ENCODE measurements around the gene RYR1.
"Not testable (repeated sequence)": the region's sequence is repeated elsewhere in the genome, so short reads cannot be mapped to it uniquely, and the experiment has no call there.

RYR1 gene

GRCh38 chr19:38464421-38465082, 31.1 kb downstream of the RYR1 start:
- DNase-seq: no peak

GRCh38 chr19:38466050-38466449, 32.6 kb downstream of the RYR1 start:
- no peak for DNase-seq

GRCh38 chr19:38467541-38468525, 34.3 kb downstream of the RYR1 start:
- no peak for DNase-seq

GRCh38 chr19:38469151-38469550, 35.7 kb downstream of the RYR1 start:
- no peak for DNase-seq

DNA sequence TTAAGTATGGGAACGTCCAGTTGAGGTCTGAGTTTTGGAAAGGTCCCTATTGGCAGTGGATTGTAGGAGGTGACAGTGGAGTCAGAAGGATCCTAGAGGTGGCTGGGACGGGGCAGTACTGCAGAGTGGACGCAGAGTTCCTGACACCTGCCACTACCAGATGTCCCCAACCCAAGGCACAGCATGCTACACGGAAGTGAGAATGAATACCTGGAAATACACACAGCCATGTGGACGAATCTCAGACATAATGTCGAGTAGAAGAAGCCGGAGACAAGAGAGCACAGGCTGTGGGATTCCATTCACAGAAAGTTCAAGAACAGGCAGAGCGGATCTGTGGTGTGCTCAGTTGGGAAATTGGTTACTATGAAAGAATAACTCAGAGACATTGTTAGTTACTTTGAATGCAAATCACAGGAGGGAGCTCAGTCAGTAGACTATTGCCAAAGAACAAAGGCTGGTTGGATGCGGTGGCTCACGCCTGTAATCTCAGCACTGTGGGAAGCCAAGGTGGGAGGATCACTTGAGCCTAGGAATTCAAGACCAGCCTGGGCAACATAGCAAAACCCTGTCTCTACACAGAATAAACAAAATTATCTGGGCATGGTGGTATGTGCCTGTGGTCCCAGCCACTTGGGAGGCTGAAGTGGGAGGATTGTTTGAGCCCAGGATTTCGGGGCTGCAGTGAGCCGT, 37.4 kb downstream of the RYR1 start:
- DNase-seq: no peak

DNA sequence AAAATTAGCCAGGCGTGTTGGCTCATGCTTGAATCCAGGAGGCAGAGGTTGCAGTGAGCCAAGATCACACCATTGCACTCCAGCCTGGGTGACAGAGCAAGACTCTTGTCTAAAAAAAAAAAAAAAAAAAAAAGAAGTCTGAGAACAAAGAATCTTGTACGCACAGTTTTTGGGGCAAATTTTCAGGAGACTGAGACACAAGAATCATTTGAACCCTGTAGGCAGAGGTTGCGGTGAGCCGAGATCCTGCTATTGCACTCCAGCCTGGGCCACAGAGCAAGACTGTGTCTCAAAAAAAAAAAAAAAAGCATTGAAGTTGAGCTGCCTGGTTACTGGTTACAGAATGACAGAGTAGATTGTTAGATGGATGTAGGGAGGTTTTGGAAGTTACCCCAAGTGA, 39.2 kb downstream of the RYR1 start:
- DNase-seq: not testable (repeated sequence)

GRCh38 chr19:38473201-38473600, 39.7 kb downstream of the RYR1 start:
- DNase-seq: no peak

- DNase-seq: no peak
These were observed 41.7 kb downstream of the RYR1 start for GRCh38 chr19:38475176-38475575.

DNA sequence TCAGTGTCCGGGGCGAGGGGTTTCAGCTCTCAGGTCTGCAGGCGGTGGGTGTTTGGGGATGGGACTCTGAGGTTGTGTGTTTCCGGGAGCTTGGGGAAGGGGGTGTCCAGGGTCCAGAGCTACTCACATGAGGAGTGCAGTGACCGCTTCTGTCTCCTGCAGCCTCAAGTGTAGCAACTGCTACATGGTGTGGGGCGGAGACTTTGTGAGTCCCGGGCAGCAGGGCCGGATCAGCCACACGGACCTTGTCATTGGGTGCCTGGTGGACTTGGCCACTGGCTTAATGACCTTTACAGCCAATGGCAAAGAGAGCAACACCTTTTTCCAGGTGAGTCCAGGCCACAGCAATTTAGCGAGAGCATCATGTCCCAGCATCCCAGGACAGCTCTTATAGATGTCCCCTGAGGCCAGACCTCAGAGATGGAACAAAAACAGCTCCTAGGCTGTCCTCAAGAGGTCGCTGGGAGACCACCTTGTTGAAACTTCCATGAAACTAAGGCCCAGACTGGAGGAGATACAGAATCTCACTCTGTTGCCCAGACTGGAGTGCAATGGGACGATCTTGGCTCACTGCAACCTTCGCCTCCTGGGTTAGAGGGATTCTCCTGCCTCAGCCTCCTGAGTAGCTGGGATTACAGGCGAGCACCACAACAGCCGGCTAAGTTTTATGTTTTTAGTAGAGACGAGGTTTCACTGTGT, 44.9 kb downstream of the RYR1 start:
- DNase-seq: no peak

DNA sequence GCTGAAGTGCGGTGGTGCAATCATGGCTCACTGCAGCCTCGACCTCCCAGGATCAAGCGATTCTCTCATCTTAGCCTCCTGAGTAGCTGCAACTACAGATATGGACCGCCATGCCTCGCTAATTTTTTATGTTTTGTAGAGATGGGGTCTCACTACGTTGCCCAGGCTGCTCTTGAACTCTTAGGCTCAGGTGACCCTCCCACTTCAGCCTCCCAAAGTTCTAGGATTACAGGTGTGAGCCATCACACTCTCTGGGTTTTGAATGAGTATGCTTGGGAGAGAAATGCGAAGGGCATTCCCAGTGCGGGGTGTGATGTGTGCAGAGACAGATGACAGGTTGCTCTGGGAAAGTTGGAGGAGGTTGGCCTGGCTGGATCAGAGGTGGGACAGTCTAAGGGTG, 49.0 kb downstream of the RYR1 start:
- DNase-seq: no peak

- DNase-seq: no peak
These were observed 49.6 kb downstream of the RYR1 start for GRCh38 chr19:38483016-38483630.

DNA sequence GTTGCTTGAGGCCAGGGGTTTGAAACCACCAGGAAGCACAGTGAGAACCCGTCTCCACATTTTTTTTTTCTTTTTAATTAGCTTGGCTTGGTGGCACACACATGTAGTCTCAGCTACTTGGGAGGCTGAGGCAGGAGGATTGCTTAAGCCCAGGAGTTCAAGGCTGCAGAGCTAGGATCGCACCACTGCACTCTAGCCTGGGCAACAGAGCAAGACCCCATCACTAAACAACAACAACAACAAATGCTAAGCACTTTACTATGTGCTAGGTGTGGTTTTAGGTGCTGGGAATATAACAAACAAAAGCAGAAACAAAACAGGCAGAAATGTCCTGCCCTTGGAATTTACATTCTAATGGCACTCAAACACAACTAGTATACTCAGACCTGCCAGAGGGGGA, 51.3 kb downstream of the RYR1 start:
- no peak for DNase-seq

DNA sequence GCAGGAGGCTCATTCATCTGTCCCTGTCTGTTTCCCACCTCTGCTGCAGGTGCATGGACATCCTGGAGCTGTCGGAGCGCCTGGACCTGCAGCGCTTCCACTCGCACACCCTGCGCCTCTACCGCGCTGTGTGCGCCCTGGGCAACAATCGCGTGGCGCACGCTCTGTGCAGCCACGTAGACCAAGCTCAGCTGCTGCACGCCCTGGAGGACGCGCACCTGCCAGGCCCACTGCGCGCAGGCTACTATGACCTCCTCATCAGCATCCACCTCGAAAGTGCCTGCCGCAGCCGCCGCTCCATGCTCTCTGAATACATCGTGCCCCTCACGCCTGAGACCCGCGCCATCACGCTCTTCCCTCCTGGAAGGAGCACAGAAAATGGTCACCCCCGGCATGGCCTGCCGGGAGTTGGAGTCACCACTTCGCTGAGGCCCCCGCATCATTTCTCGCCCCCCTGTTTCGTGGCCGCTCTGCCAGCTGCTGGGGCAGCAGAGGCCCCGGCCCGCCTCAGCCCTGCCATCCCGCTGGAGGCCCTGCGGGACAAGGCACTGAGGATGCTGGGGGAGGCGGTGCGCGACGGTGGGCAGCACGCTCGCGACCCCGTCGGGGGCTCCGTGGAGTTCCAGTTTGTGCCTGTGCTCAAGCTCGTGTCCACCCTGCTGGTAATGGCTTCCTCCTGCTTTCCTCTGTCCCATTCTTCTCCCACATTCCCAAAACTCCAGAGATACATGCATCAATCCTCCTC, 52.2 kb downstream of the RYR1 start:
- no peak for DNase-seq

- DNase-seq: no peak
These were observed 53.3 kb downstream of the RYR1 start for GRCh38 chr19:38486731-38487336.

- no peak for DNase-seq
These were observed 54.6 kb downstream of the RYR1 start for GRCh38 chr19:38488096-38488495.

DNA sequence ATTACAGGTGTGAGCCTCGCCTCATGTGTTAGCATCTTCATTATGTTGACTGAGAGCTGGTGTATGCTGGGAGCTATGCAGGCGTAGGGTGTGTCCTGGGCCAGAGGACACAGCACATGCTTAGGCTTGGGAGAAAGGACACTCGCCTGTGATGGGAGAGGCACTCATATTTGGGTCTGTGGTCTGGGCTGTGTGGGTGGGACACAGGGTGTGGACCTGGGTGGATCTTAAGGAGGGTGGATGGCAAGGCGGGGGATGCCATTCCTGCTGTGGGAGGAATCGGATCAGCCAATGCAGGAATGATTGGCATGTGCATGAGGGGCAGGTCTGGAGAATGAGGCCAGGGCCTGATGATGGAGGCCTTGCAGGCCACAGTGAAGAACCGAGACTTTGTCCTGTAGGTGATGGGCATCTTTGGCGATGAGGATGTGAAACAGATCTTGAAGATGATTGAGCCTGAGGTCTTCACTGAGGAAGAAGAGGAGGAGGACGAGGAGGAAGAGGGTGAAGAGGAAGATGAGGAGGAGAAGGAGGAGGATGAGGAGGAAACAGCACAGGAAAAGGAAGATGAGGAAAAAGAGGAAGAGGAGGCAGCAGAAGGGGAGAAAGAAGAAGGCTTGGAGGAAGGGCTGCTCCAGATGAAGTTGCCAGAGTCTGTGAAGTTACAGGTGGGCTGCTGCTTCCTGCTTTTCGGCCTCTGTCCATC, 55.4 kb downstream of the RYR1 start:
- no peak for DNase-seq

GRCh38 chr19:38490861-38491260, 57.4 kb downstream of the RYR1 start:
- no peak for DNase-seq

DNA sequence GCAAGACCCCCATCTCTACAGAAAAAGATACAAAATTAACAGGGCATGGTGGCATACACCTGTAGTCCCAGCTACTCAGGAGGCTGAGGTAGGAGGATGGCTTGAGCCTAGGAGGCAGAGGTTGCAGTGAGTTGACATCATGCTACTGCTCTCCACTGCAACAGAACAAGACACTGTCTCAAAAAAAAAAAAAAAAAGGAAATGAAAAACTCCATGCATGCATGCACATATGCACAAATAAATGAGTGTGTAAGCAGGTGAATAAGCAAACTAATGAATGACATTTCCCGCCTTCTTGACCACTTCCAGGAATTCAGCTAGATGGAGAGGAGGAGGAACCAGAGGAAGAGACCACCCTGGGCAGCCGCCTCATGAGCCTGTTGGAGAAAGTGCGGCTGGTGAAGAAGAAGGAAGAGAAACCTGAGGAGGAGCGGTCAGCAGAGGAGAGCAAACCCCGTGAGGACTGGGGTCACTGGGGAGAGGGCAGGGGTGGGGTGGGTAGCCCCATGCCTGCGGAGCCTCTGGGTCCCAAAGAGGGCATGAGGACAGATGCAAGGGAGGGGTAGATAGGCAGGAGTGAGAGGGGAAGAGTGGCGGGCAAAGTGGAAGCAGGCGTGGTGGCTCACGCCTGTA, 58.8 kb downstream of the RYR1 start:
- no peak for DNase-seq

DNA sequence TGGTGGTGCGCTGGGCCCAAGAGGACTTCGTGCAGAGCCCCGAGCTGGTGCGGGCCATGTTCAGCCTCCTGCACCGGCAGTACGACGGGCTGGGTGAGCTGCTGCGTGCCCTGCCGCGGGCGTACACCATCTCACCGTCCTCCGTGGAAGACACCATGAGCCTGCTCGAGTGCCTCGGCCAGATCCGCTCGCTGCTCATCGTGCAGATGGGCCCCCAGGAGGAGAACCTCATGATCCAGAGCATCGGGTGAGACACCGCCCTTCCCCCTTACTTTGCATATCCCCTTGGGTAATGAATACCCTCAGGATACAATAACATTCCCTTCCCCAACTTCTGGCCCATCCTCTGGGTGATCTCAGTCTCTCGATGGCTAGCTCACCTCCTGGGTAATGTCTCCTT, 60.9 kb downstream of the RYR1 start:
- DNase-seq: no peak

DNA sequence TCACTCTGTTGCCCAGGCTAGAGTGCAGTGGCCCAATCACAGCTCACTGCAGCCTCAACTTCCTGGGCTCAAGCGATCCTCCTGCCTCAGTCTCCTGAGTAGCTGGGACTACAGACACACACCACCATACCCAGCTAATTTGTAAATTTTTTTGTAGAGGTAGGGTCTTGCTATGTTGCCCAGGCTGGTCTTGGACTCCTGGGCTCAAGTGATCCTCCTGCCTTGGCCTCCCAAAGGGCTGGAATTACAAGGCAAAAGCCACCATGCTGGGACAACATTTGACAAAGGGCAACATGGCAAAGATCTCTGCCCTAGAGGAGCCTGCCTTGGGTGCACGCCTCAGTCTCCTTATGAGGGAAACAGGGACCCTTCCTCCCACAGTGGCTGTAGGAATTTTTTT, 61.9 kb downstream of the RYR1 start:
- DNase-seq: not testable (repeated sequence)

Measured in activated CD8-positive, alpha-beta memory T cell treated with anti-CD3 and anti-CD28 coated beads, Interleukin-2, amount 50 U/mL, for 4 hours (primary cell).